Gastrocnemius medialis (tissue), 4 donors: ENCODE measurements around the gene SUSD4. TPM values are rescaled to one million over a fixed set of nuclear protein-coding genes. Genes with fewer than 3 reads are reported as not detected.

ENCODE experiments used
- ATAC-seq, 2 donors: fragments of 150-250 bp; one replicate each; pipeline ENCODE4 v1.9.1; 2016
- DNase-seq, 2 donors: peaks; one replicate each; pipeline ENCODE4 v3.0.0-alpha.2; 2019
- H3K27ac ChIP-seq, 4 donors: fragments of 200-600 bp; sonication (generic); 1 replicate in 1 of 4; 2 replicates in 3 of 4; pipeline ENCODE4 v1.5.1; 2016 to 2018; ENCODE audit warnings: mild to moderate bottlenecking in 2 of 4, moderate library complexity in 1 of 4
- H3K27me3 ChIP-seq, 3 donors: fragments of 200-600 bp; sonication (generic) in 2 of 3; 1 replicate in 1 of 3; 2 replicates in 2 of 3; pipeline versions ENCODE4 v1.5.1 to v1.6.0; 2016 to 2019; ENCODE audit warnings: mild to moderate bottlenecking in 1 of 3, moderate library complexity in 1 of 3
- H3K36me3 ChIP-seq, 2 donors: fragments of 200-600 bp; sonication (generic) in 1 of 2; one replicate each; pipeline ENCODE4 v1.5.1; 2017 to 2018
- H3K4me1 ChIP-seq, 2 donors: fragments of 200-600 bp; sonication (generic) in 1 of 2; one replicate each; pipeline ENCODE4 v1.5.1; 2016 to 2017; ENCODE audit warnings: mild to moderate bottlenecking in 2 of 2
- H3K4me3 ChIP-seq, 4 donors: fragments of 200-600 bp; sonication (generic) in 3 of 4; 1 replicate in 1 of 4; 2 replicates in 3 of 4; pipeline ENCODE4 v1.5.1; 2016 to 2019; ENCODE audit warnings: mild to moderate bottlenecking in 2 of 4
- H3K9me3 ChIP-seq, 3 donors: fragments of 200-600 bp; sonication (generic) in 2 of 3; 1 replicate in 1 of 3; 2 replicates in 2 of 3; pipeline ENCODE4 v1.5.1; 2016 to 2019
- CTCF ChIP-seq, 5 experiments: fragments of 450-650 bp in 3 of 5; fragments of 200-600 bp in 2 of 5; sonication (generic) in 2 of 5; IDR thresholded peaks in 4 of 5; conservative IDR thresholded peaks in 1 of 5; 1 replicate in 4 of 5; 2 replicates in 1 of 5; pipeline ENCODE4 v1.5.1; 2016 to 2019; ENCODE audit warnings: antibody characterized with exemption in 5 of 5, mild to moderate bottlenecking in 3 of 5, moderate library complexity in 3 of 5
- POLR2A ChIP-seq, 2 donors: fragments of 450-650 bp; IDR thresholded peaks; one replicate each; pipeline ENCODE4 v1.6.1; 2017; ENCODE audit warnings: antibody characterized with exemption in 2 of 2, mild to moderate bottlenecking in 2 of 2, moderate library complexity in 2 of 2
- in situ Hi-C, 4 donors: fragments of 200-750 bp; cut with MboI; loops; one replicate each; pipeline versions ENCODE4 v1.15.0 to v1.8.0; 2017; ENCODE audit warnings: low sequenced_read_pairs in 4 of 4
- intact Hi-C: fragments of 100-400 bp; cut with DNase I; formaldehyde crosslinking; loops from one replicate; pipeline ENCODE4 v1.15.1; 2023; ENCODE audit warnings: low total_unique reads
- total RNA-seq, 4 donors: library from RNA; depleted of rRNA; stranded (reverse); fragments of >200 nt; gene quantifications; one replicate each; pipeline versions ENCODE4 v1.1.0 to v1.2.3, GENCODE V29; 2016

SUSD4 gene
- total RNA-seq, 4 donors from 2014 or later, result 1.2 to 4.0 (median 3.3) TPM; not detected in 1

GRCh38 chr1:223225061-223225460, 138.9 kb downstream of the SUSD4 start:
- in situ Hi-C loops (no loop called here), intact Hi-C loops (no loop called here)
- no peak overlapping the region for H3K27ac ChIP-seq
- no peak for ATAC-seq
- H3K4me1 ChIP-seq, result no peaks in the 10 kb centered on the region
- H3K27me3 ChIP-seq, result no peaks in the 10 kb centered on the region
- H3K36me3 ChIP-seq, result no peaks in the 10 kb centered on the region
- TF ChIP-seq POLR2A (IDR thresholded peaks at IDR 0.05), result no peak
- TF ChIP-seq CTCF (IDR thresholded peaks at IDR 0.05 in 4 of 5, conservative IDR thresholded peaks at IDR 0.05 in 1 of 5), result no peak
- DNase-seq, result no peak
- H3K4me3 ChIP-seq, result no peak overlapping the region
- no peaks in the 10 kb centered on the region for H3K9me3 ChIP-seq

- ATAC-seq (no peak), DNase-seq (no peak)
- Histone ChIP-seq H3K36me3 (no peaks in the 10 kb centered on the region), H3K4me3 (no peak overlapping the region), H3K27ac (no peak overlapping the region), H3K9me3 (no peaks in the 10 kb centered on the region), H3K27me3 (no peaks in the 10 kb centered on the region), H3K4me1 (no peaks in the 10 kb centered on the region)
- intact Hi-C loops (no loop called here), in situ Hi-C loops (no loop called here)
- no peak for TF ChIP-seq POLR2A (IDR thresholded peaks at IDR 0.05)
Measured at GRCh38 chr1:223224465-223224864, 139.5 kb downstream of the SUSD4 start.

GRCh38 chr1:223223091-223223995, 140.6 kb downstream of the SUSD4 start:
- no peaks in the 10 kb centered on the region for H3K9me3 ChIP-seq
- ATAC-seq, result no peak
- DNase-seq, result no peak
- no peaks in the 10 kb centered on the region for H3K36me3 ChIP-seq
- no peaks in the 10 kb centered on the region for H3K27me3 ChIP-seq
- in situ Hi-C loops, result no loop called here
- no peaks in the 10 kb centered on the region for H3K4me1 ChIP-seq
- TF ChIP-seq POLR2A (IDR thresholded peaks at IDR 0.05) (no peak), CTCF (IDR thresholded peaks at IDR 0.05 in 4 of 5, conservative IDR thresholded peaks at IDR 0.05 in 1 of 5) (no peak)
- intact Hi-C loops, result no loop called here
- no peak overlapping the region for H3K27ac ChIP-seq
- no peak overlapping the region for H3K4me3 ChIP-seq

GRCh38 chr1:223222377-223222776, 141.6 kb downstream of the SUSD4 start:
- Histone ChIP-seq H3K4me1 (no peaks in the 10 kb centered on the region), H3K27ac (no peak overlapping the region), H3K9me3 (no peaks in the 10 kb centered on the region), H3K36me3 (no peaks in the 10 kb centered on the region), H3K4me3 (no peak overlapping the region), H3K27me3 (no peaks in the 10 kb centered on the region)
- ATAC-seq, result no peak
- intact Hi-C loops, result no loop called here
- in situ Hi-C loops, result no loop called here
- no peak for TF ChIP-seq CTCF (IDR thresholded peaks at IDR 0.05 in 4 of 5, conservative IDR thresholded peaks at IDR 0.05 in 1 of 5)
- TF ChIP-seq POLR2A (IDR thresholded peaks at IDR 0.05), result no peak
- DNase-seq, result no peak

- DNase-seq (no peak), ATAC-seq (no peak)
- in situ Hi-C loops (no loop called here), intact Hi-C loops (no loop called here)
- Histone ChIP-seq H3K4me3 (no peak overlapping the region), H3K27me3 (no peaks in the 10 kb centered on the region), H3K36me3 (no peaks in the 10 kb centered on the region), H3K27ac (no peak overlapping the region), H3K4me1 (no peaks in the 10 kb centered on the region), H3K9me3 (no peaks in the 10 kb centered on the region)
- TF ChIP-seq CTCF (IDR thresholded peaks at IDR 0.05 in 4 of 5, conservative IDR thresholded peaks at IDR 0.05 in 1 of 5), result no peak
- TF ChIP-seq POLR2A (IDR thresholded peaks at IDR 0.05), result no peak
Measured at GRCh38 chr1:223221686-223222085, 142.3 kb downstream of the SUSD4 start.
